AML-193 (cell line): ENCODE measurements around the gene TROAP.

Source experiments
- DNase-seq, 2 experiments: peaks; one replicate each; lab custom pipeline; 2025; lab: John Stamatoyannopoulos, UW

TROAP gene

GRCh38 chr12:49342914-49343731 is 20.1 kb downstream of the TROAP start:
- DNase-seq: no peak

GRCh38 chr12:49344486-49345050 is 21.5 kb downstream of the TROAP start:
- DNase-seq: no peak

- no peak for DNase-seq
Measured at GRCh38 chr12:49345051-49345824, 22.2 kb downstream of the TROAP start.

GRCh38 chr12:49345825-49346658 is 23.0 kb downstream of the TROAP start:
- no peak for DNase-seq

GRCh38 chr12:49346659-49347310 is 23.7 kb downstream of the TROAP start, which contains the start of gene DNAJC22:
Gene DNAJC22, plus strand, starts transcription at chr12:49346888. Its CDS starts 1,985 bp downstream, at chr12:49348873.
- no peak for DNase-seq

- peak; percentile 41 to 54 for DNase-seq
Measured at GRCh38 chr12:49347311-49348193, 24.5 kb downstream of the TROAP start.

GRCh38 chr12:49348781-49349180 is 25.7 kb downstream of the TROAP start:
- DNase-seq: no peak

- DNase-seq: no peak
Measured at GRCh38 chr12:49349266-49349665, 26.2 kb downstream of the TROAP start.

GRCh38 chr12:49352351-49352750 is 29.3 kb downstream of the TROAP start:
- no peak for DNase-seq

GRCh38 chr12:49355913-49356312 is 32.9 kb downstream of the TROAP start:
- DNase-seq: no peak

- DNase-seq: peak; percentile 47 to 65
Measured at GRCh38 chr12:49357103-49357678, 34.1 kb downstream of the TROAP start.

- DNase-seq: peak; percentile 76 to 79
Measured at GRCh38 chr12:49358483-49359141, 35.6 kb downstream of the TROAP start.

- DNase-seq: no peak
Measured at GRCh38 chr12:49359671-49360070, 36.6 kb downstream of the TROAP start.

- DNase-seq: no peak
Measured at GRCh38 chr12:49362077-49362476, 39.0 kb downstream of the TROAP start.

GRCh38 chr12:49364989-49365388 is 41.9 kb downstream of the TROAP start:
- peak; percentile 7 to 10 for DNase-seq

- peak in 1 of 2 experiments; percentile 32 for DNase-seq
Measured at GRCh38 chr12:49365542-49365941, 42.5 kb downstream of the TROAP start.

GRCh38 chr12:49366096-49366651 is 43.1 kb downstream of the TROAP start:
- no peak for DNase-seq

- DNase-seq: peak; percentile 79 to 81
Measured at GRCh38 chr12:49366652-49367380, 43.8 kb downstream of the TROAP start.
